HL-60 (cell line): ENCODE results near the gene NAGLU.
"Not testable (repeated sequence)": the region's sequence is repeated elsewhere in the genome, so short reads cannot be mapped to it uniquely, and the experiment has no call there.

ENCODE experiments used
- DNase-seq, 2 experiments: peaks; one replicate each; pipeline ENCODE4 v3.0.0-alpha.2; 2010 to 2020; ENCODE audit warnings: low read depth in 1 of 2, low spot score in 1 of 2
- H3K27ac ChIP-seq: fragments of 250-450 bp; sonication (Bioruptor Pico); replicated peaks from 2 replicates; pipeline ENCODE4 v1.5.1; 2020; ENCODE audit warnings: mild to moderate bottlenecking, moderate library complexity
- H3K27me3 ChIP-seq: fragments of 250-450 bp; sonication (Bioruptor Pico); 2 replicates; pipeline ENCODE4 v1.5.1; 2021; ENCODE audit warnings: mild to moderate bottlenecking, moderate library complexity; ENCODE audit not compliant: insufficient read depth, poor library complexity, severe bottlenecking
- H3K4me3 ChIP-seq: replicated peaks from 2 replicates; pipeline ENCODE4 v1.5.1; 2011; ENCODE audit warnings: mild to moderate bottlenecking, control low read depth, low read length; ENCODE audit not compliant: insufficient read depth
- CTCF ChIP-seq: IDR thresholded peaks from one replicate; pipeline ENCODE4 v1.5.1; 2011; ENCODE audit warnings: low read length, control low read depth, inconsistent platforms; ENCODE audit not compliant: insufficient read depth
- GABPA ChIP-seq: IDR thresholded peaks from 2 replicates; pipeline ENCODE4 v1.6.1; 2012; ENCODE audit warnings: low read depth
- POLR2AphosphoS5 ChIP-seq: IDR thresholded peaks from 2 replicates; pipeline ENCODE4 v1.6.1; 2012; ENCODE audit warnings: low read depth
- SPI1 ChIP-seq: IDR thresholded peaks from 2 replicates; pipeline ENCODE4 v1.6.1; 2012; ENCODE audit warnings: low read depth, mild to moderate bottlenecking, borderline replicate concordance
- TF ChIP-seq, protein P1 (sequence below): IDR thresholded peaks from 2 replicates; pipeline ENCODE4 v1.6.1; 2012; ENCODE audit warnings: low read depth; ENCODE audit not compliant: insufficient replicate concordance

NAGLU gene

DNA sequence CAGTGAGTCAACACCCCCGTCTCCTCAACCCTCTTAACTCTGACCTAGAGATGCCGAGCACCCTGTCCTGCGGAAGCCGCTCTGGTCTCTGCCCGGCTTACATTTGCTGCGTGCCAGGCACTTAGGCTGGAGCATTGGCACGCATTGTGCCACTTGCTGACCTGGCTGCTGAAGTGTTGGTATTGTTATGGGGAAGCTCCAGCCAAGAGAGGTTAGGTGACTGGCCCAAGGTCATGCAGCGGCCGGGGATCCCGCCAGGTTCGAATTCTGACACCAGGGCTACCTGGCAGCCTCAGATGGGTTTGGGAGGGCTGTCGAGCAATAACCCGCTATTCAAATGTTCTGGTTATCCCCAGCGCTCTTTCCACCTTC is 11.6 kb downstream of the NAGLU start:
- TF ChIP-seq, protein P1, sequence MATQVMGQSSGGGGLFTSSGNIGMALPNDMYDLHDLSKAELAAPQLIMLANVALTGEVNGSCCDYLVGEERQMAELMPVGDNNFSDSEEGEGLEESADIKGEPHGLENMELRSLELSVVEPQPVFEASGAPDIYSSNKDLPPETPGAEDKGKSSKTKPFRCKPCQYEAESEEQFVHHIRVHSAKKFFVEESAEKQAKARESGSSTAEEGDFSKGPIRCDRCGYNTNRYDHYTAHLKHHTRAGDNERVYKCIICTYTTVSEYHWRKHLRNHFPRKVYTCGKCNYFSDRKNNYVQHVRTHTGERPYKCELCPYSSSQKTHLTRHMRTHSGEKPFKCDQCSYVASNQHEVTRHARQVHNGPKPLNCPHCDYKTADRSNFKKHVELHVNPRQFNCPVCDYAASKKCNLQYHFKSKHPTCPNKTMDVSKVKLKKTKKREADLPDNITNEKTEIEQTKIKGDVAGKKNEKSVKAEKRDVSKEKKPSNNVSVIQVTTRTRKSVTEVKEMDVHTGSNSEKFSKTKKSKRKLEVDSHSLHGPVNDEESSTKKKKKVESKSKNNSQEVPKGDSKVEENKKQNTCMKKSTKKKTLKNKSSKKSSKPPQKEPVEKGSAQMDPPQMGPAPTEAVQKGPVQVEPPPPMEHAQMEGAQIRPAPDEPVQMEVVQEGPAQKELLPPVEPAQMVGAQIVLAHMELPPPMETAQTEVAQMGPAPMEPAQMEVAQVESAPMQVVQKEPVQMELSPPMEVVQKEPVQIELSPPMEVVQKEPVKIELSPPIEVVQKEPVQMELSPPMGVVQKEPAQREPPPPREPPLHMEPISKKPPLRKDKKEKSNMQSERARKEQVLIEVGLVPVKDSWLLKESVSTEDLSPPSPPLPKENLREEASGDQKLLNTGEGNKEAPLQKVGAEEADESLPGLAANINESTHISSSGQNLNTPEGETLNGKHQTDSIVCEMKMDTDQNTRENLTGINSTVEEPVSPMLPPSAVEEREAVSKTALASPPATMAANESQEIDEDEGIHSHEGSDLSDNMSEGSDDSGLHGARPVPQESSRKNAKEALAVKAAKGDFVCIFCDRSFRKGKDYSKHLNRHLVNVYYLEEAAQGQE, result no peak
- TF ChIP-seq CTCF (no peak), SPI1 (no peak), GABPA (no peak), POLR2AphosphoS5 (no peak)
- DNase-seq, result no peak
- H3K27me3 ChIP-seq, result no peaks in the 10 kb centered on the region
- no peak overlapping the region for H3K27ac ChIP-seq
- no peak overlapping the region for H3K4me3 ChIP-seq

GRCh38 chr17:42548070-42548837 is 12.2 kb downstream of the NAGLU start:
- no peak for DNase-seq
- TF ChIP-seq CTCF, result no peak
- TF ChIP-seq POLR2AphosphoS5, result 0 out of 2 replicates have a peak, but pooled peaks have one; percentile 14
- H3K4me3 ChIP-seq, result peak overlapping the region; percentile 15; the same call in 1 of the 2 replicates
- no peak overlapping the region for H3K27ac ChIP-seq
- H3K27me3 ChIP-seq, result no peaks in the 10 kb centered on the region

- no peak for DNase-seq
- TF ChIP-seq POLR2AphosphoS5, result no peak
- TF ChIP-seq SPI1, result no peak
- TF ChIP-seq, protein P1, result no peak
- TF ChIP-seq CTCF, result no peak
- TF ChIP-seq GABPA, result no peak
- Histone ChIP-seq H3K27me3 (no peaks in the 10 kb centered on the region), H3K27ac (no peak overlapping the region), H3K4me3 (no peak overlapping the region)
These were observed 13.1 kb downstream of the NAGLU start for GRCh38 chr17:42548993-42549755.

- not testable (repeated sequence) for H3K27me3 ChIP-seq, H3K4me3 ChIP-seq, DNase-seq, H3K27ac ChIP-seq
These were observed 16.7 kb downstream of the NAGLU start, which contains the start of gene HSD17B1 for GRCh38 chr17:42552736-42553135. HSD17B1 (plus strand) TSS chr17:42552923; CDS start chr17:42552934, 11 bp downstream.
